Mesenchymal stem cell (in vitro differentiated cells and primary cell): ENCODE data around the gene FAT1.
A peak's percentile ranks its signal among the peaks of the same experiment; 100 is the strongest.

Experiments
- DNase-seq: peaks from one replicate; pipeline ENCODE4 v3.0.0-alpha.2; 2013
- H2AFZ ChIP-seq: one replicate; pipeline ENCODE4 v1.6.1; 2013; ENCODE audit warnings: low read depth, mild to moderate bottlenecking, control low read depth, inconsistent platforms, low read length, moderate library complexity
- H2AK5ac ChIP-seq: 2 replicates; pipeline ENCODE4 v1.6.1; 2013; ENCODE audit warnings: low read length, moderate library complexity, mild to moderate bottlenecking, inconsistent platforms; ENCODE audit not compliant: severe bottlenecking
- H2BK120ac ChIP-seq: one replicate; pipeline ENCODE4 v1.6.1; 2013; ENCODE audit warnings: low read depth, mild to moderate bottlenecking, inconsistent platforms, low read length, moderate library complexity
- H2BK12ac ChIP-seq, 2 experiments: one replicate each; pipeline ENCODE4 v1.6.1; 2013; ENCODE audit warnings: inconsistent platforms in 2 of 2, low read length in 2 of 2, mild to moderate bottlenecking in 2 of 2, moderate library complexity in 2 of 2, control low read depth in 1 of 2
- H2BK15ac ChIP-seq: one replicate; pipeline ENCODE4 v1.6.1; 2013; ENCODE audit warnings: mild to moderate bottlenecking, low read depth, inconsistent platforms; ENCODE audit not compliant: poor library complexity, severe bottlenecking
- H2BK5ac ChIP-seq: 2 replicates; pipeline ENCODE4 v1.6.1; 2013; ENCODE audit warnings: low read depth, mild to moderate bottlenecking, low read length, control low read depth, inconsistent platforms; ENCODE audit not compliant: poor library complexity, severe bottlenecking
- H3K14ac ChIP-seq, 2 experiments: one replicate each; pipeline ENCODE4 v1.6.1; 2013; ENCODE audit warnings: inconsistent platforms in 2 of 2, low read length in 2 of 2, control low read depth in 1 of 2, mild to moderate bottlenecking in 1 of 2, moderate library complexity in 1 of 2
- H3K18ac ChIP-seq, 2 experiments: one replicate each; pipeline ENCODE4 v1.6.1; 2013; ENCODE audit warnings: inconsistent platforms in 2 of 2, low read length in 2 of 2, control low read depth in 1 of 2, low read depth in 1 of 2, mild to moderate bottlenecking in 1 of 2
- H3K23ac ChIP-seq, 2 experiments: one replicate each; pipeline ENCODE4 v1.6.1; 2013; ENCODE audit warnings: inconsistent platforms in 2 of 2, low read length in 2 of 2, mild to moderate bottlenecking in 2 of 2, moderate library complexity in 2 of 2, control low read depth in 1 of 2
- H3K27ac ChIP-seq: 2 replicates; pipeline ENCODE4 v1.5.1; 2013; ENCODE audit warnings: mild to moderate bottlenecking, moderate library complexity, low read length, control low read depth, inconsistent platforms; ENCODE audit not compliant: poor library complexity, severe bottlenecking
- H3K27me3 ChIP-seq, 2 experiments: 2 replicates each; pipeline versions ENCODE4 v1.6.1 to v1.7.0; 2013; ENCODE audit warnings: low read length in 2 of 2, mild to moderate bottlenecking in 2 of 2, moderate library complexity in 2 of 2, control low read depth in 1 of 2, inconsistent platforms in 1 of 2; ENCODE audit not compliant: control insufficient read depth in 1 of 2, insufficient read depth in 1 of 2
- H3K36me3 ChIP-seq, 2 experiments: 2 replicates each; pipeline versions ENCODE4 v1.6.1 to v1.7.0; 2013; ENCODE audit warnings: low read length in 2 of 2, control low read depth in 1 of 2, inconsistent platforms in 1 of 2, low read depth in 1 of 2, mild to moderate bottlenecking in 1 of 2; ENCODE audit not compliant: insufficient read depth in 2 of 2, control insufficient read depth in 1 of 2
- H3K4ac ChIP-seq, 2 experiments: one replicate each; pipeline ENCODE4 v1.6.1; 2013; ENCODE audit warnings: inconsistent platforms in 2 of 2, low read length in 2 of 2, mild to moderate bottlenecking in 2 of 2, moderate library complexity in 2 of 2, control low read depth in 1 of 2, low read depth in 1 of 2
- H3K4me1 ChIP-seq: 2 replicates; pipeline ENCODE4 v1.6.1; 2013; ENCODE audit warnings: low read depth, low read length, control low read depth; ENCODE audit not compliant: control insufficient read depth, insufficient read depth
- H3K4me2 ChIP-seq: 2 replicates; pipeline ENCODE4 v1.6.1; 2013; ENCODE audit warnings: low read length, mild to moderate bottlenecking, inconsistent platforms; ENCODE audit not compliant: poor library complexity, severe bottlenecking
- H3K4me3 ChIP-seq, 2 experiments: 2 replicates each; pipeline versions ENCODE4 v1.5.1 to v1.7.0; 2013; ENCODE audit warnings: low read length in 2 of 2, mild to moderate bottlenecking in 2 of 2, control low read depth in 1 of 2, low read depth in 1 of 2; ENCODE audit not compliant: insufficient read depth in 1 of 2
- H3K79me1 ChIP-seq: replicated peaks from 2 replicates; pipeline ENCODE4 v1.6.1; 2013; ENCODE audit warnings: mild to moderate bottlenecking, control low read depth, low read length, inconsistent platforms; ENCODE audit not compliant: poor library complexity, severe bottlenecking
- H3K9ac ChIP-seq: 2 replicates; pipeline ENCODE4 v1.7.0; 2013; ENCODE audit warnings: mild to moderate bottlenecking, low read length, moderate library complexity
- H3K9me3 ChIP-seq: 2 replicates; pipeline ENCODE4 v1.7.0; 2013; ENCODE audit warnings: mild to moderate bottlenecking, low read length; ENCODE audit not compliant: control insufficient read depth
- H4K8ac ChIP-seq: one replicate; pipeline ENCODE4 v1.6.1; 2013; ENCODE audit warnings: inconsistent platforms, mild to moderate bottlenecking, low read length, moderate library complexity
- H4K91ac ChIP-seq: one replicate; pipeline ENCODE4 v1.6.1; 2013; ENCODE audit warnings: mild to moderate bottlenecking, low read length, inconsistent platforms
- WGBS: methylation state at CpG from one replicate; pipeline ENCODE4 v1.1.7; 2013; ENCODE audit warnings: mixed read lengths; 5-methylcytosine and 5-hydroxymethylcytosine counted together

FAT1 gene

GRCh38 chr4:186623546-186623945 lies 100.1 kb downstream of the FAT1 start:
- Histone ChIP-seq H2AK5ac (peak overlapping the region; percentile 31), H3K4me3 (no peak overlapping the region), H2BK120ac (no peak overlapping the region), H3K27me3 (no peaks in the 10 kb centered on the region), H2AFZ (no peak overlapping the region), H3K9me3 (no peaks in the 10 kb centered on the region), H3K14ac (no peak overlapping the region), H3K36me3 (peaks cover 32 to 80% of the 10 kb centered on the region in 2 experiments), H2BK12ac (no peak overlapping the region), H2BK5ac (no peak overlapping the region), H3K27ac (peak overlapping the region; percentile 66), H3K4me2 (no peak overlapping the region), H4K91ac (no peak overlapping the region), H3K9ac (peak overlapping the region; percentile 2), H3K4ac (no peak overlapping the region), H3K4me1 (peaks cover 17% of the 10 kb centered on the region), H3K18ac (peak overlapping the region in 1 of 2 experiments; percentile 42), H3K23ac (no peak overlapping the region), H4K8ac (no peak overlapping the region), H3K79me1 (peaks cover 13% of the 10 kb centered on the region), H2BK15ac (no peak overlapping the region)
- no peak for DNase-seq
- 84% methylated on average over 5 of the region's 5 CpGs for WGBS

DNA sequence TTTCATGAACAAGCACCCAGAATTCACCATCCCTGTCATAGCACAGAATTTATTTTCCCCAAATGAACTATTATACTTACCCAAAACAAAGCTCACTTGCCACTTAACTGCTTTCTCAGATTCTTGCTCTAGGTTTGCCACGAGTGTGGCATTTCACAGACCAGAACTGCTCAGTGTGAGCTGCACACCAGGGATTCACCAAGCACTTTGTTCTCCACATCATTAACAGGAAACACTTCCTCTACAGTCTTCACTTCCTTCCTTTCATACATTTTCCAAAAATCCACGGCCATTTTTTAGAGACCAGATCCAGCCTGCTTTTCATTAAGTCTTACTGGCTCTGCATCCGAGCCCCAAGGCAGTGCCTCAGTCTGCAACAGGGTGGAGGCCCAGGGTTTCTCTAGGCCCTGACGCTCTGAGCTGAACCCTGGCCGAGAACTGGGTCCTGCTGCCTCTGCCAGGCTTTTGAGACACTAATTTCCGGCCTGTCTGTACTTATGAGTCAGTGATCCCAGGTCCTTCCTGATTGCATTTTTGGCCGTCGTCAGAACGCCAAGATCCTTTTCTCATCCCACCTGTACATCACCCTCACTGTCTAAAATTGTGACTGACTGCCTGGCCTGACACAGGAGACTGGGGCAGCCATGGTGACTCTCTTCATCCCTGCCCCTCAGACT lies 100.7 kb downstream of the FAT1 start:
- no peak overlapping the region for H2BK5ac ChIP-seq
- H3K79me1 ChIP-seq, result peaks cover 18% of the 10 kb centered on the region
- H3K27me3 ChIP-seq, result no peaks in the 10 kb centered on the region
- no peak overlapping the region for H3K4me2 ChIP-seq
- peak overlapping the region; percentile 37 for H2AK5ac ChIP-seq
- no peak overlapping the region for H4K8ac ChIP-seq
- H2AFZ ChIP-seq, result no peak overlapping the region
- H3K4me1 ChIP-seq, result peaks cover 17% of the 10 kb centered on the region
- H3K9ac ChIP-seq, result peak overlapping the region; percentile 53
- peak overlapping the region in 1 of 2 experiments; percentile 7 for H3K4me3 ChIP-seq
- WGBS, result 34% methylated on average over 9 of the region's 9 CpGs
- peaks cover 31 to 80% of the 10 kb centered on the region in 2 experiments for H3K36me3 ChIP-seq
- H3K18ac ChIP-seq, result peak overlapping the region; percentile 8 to 31
- H3K9me3 ChIP-seq, result no peaks in the 10 kb centered on the region
- no peak overlapping the region for H3K23ac ChIP-seq
- H2BK15ac ChIP-seq, result no peak overlapping the region
- H2BK12ac ChIP-seq, result peak overlapping the region in 1 of 2 experiments; percentile 15
- no peak overlapping the region for H4K91ac ChIP-seq
- H3K14ac ChIP-seq, result no peak overlapping the region
- no peak overlapping the region for H2BK120ac ChIP-seq
- H3K4ac ChIP-seq, result peak overlapping the region in 1 of 2 experiments; percentile 6
- H3K27ac ChIP-seq, result peak overlapping the region; percentile 66
- peak; percentile 67 for DNase-seq

DNA sequence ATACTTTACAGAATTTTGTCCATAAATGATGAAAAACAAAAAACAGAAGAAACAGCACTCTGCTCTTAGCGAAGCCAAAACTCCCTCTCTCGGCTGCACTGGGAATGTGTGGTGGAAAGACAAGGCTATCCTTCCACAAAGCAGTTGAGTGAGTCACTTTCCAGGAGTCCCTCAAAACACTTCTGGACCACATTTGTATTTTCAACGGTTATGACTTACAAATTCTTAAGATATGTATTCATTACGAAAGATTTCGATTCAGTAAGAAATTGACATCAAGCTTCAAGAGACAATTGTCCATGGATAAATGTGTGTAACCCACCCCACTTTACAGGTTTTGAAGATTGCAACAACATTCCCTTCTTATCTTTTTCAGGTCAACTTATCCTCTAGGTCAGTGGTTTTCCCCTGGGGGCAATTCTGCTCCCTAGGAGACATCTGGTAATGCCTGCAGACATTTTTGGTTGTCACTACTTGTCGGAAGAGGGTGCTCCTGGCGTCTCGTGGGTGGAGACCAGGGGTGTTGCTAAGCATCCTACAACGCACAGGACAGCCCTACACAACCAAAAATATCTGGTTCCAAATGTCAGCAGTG lies 101.6 kb downstream of the FAT1 start:
- peak overlapping the region in 1 of 2 experiments; percentile 37 for H3K4ac ChIP-seq
- H3K36me3 ChIP-seq, result peaks cover 30 to 80% of the 10 kb centered on the region in 2 experiments
- H2AFZ ChIP-seq, result no peak overlapping the region
- H3K27me3 ChIP-seq, result no peaks in the 10 kb centered on the region
- no peak overlapping the region for H2AK5ac ChIP-seq
- no peak overlapping the region for H4K91ac ChIP-seq
- no peak overlapping the region for H2BK12ac ChIP-seq
- peaks cover 22% of the 10 kb centered on the region for H3K79me1 ChIP-seq
- H3K18ac ChIP-seq, result no peak overlapping the region
- H2BK120ac ChIP-seq, result no peak overlapping the region
- H3K27ac ChIP-seq, result peak overlapping the region; percentile 66
- peak overlapping the region in 1 of 2 experiments; percentile 7 for H3K4me3 ChIP-seq
- no peaks in the 10 kb centered on the region for H3K9me3 ChIP-seq
- H4K8ac ChIP-seq, result no peak overlapping the region
- H3K23ac ChIP-seq, result no peak overlapping the region
- H3K9ac ChIP-seq, result no peak overlapping the region
- H3K4me1 ChIP-seq, result peaks cover 15% of the 10 kb centered on the region
- H3K4me2 ChIP-seq, result no peak overlapping the region
- no peak overlapping the region for H3K14ac ChIP-seq
- 36% methylated on average over 8 of the region's 9 CpGs for WGBS
- H2BK5ac ChIP-seq, result no peak overlapping the region
- no peak overlapping the region for H2BK15ac ChIP-seq
- DNase-seq, result peak; percentile 88

DNA sequence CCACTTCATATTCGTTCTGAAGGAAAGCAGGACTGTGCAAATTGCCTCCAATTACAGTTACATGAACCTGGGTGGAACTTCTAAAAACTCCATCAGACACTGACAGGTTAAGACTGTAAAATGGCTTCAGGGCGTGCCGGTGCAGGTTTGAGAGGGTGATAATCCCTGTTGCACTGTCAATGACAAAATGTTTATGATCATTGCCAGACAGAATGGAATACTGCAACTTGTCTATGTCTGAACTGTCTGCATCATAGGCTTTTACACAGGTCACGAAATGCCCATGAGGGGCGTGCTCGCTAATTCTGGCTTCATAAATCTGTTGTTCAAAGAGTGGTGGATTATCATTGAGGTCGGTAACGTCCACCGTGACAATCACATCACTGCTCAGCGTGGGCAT lies 104.6 kb downstream of the FAT1 start:
- no peak overlapping the region for H3K23ac ChIP-seq
- no peak overlapping the region for H3K9ac ChIP-seq
- H3K4me3 ChIP-seq, result no peak overlapping the region
- H3K18ac ChIP-seq, result no peak overlapping the region
- no peak overlapping the region for H3K4me2 ChIP-seq
- no peak overlapping the region for H3K27ac ChIP-seq
- H3K14ac ChIP-seq, result no peak overlapping the region
- DNase-seq, result no peak
- no peak overlapping the region for H4K91ac ChIP-seq
- peaks cover 32% of the 10 kb centered on the region for H3K79me1 ChIP-seq
- whole genome bisulfite sequencing, result over 99% methylated on average over 10 of the region's 10 CpGs
- no peak overlapping the region for H4K8ac ChIP-seq
- peaks cover 43 to 93% of the 10 kb centered on the region in 2 experiments for H3K36me3 ChIP-seq
- no peak overlapping the region for H2BK120ac ChIP-seq
- no peak overlapping the region for H2AK5ac ChIP-seq
- H2BK15ac ChIP-seq, result no peak overlapping the region
- peaks cover 12% of the 10 kb centered on the region for H3K4me1 ChIP-seq
- H3K27me3 ChIP-seq, result no peaks in the 10 kb centered on the region
- H2BK12ac ChIP-seq, result no peak overlapping the region
- H2BK5ac ChIP-seq, result no peak overlapping the region
- H3K4ac ChIP-seq, result no peak overlapping the region
- H3K9me3 ChIP-seq, result no peaks in the 10 kb centered on the region
- no peak overlapping the region for H2AFZ ChIP-seq
